Measurements from ENCODE around the gene ARHGEF26. TPM values are rescaled to one million over a fixed set of nuclear protein-coding genes. Genes with fewer than 3 reads are reported as not detected.

Gene ARHGEF26
- polyA plus RNA-seq, 4 donors, result 6.5 to 13.6 (median 9.0) TPM

GRCh38 chr3:154105218-154105975 lies 15.8 kb upstream of the ARHGEF26 start:
- WGBS, 3 donors, result 12 to 52% (median 40%) methylated on average over 4 of the region's 4 CpGs
- Histone ChIP-seq H3K27ac (ENCODE audit: low read depth in 1 of 3, low read length in 2 of 3) (peak overlapping the region in 2 of 3 donors; percentile 0 to 1), H3K4me3 (ENCODE audit: low read depth in 1 of 3, low read length in 3 of 3) (no peak overlapping the region), H3K27me3 (ENCODE audit: control insufficient read depth in 3 of 3, insufficient read depth in 3 of 3, low read length in 3 of 3) (no peaks in the 10 kb centered on the region), H3K9me3 (ENCODE audit: control insufficient read depth in 2 of 2, insufficient read depth in 1 of 2, low read depth in 1 of 2, low read length in 1 of 2) (no peaks in the 10 kb centered on the region), H3K4me1 (ENCODE audit: control insufficient read depth in 3 of 3, insufficient read depth in 2 of 3, low read depth in 1 of 3, low read length in 2 of 3) (peaks cover 0 to 5% (median 0%) of the 10 kb centered on the region in 3 donors), H3K36me3 (ENCODE audit: control insufficient read depth in 3 of 3, insufficient read depth in 2 of 3, low read depth in 1 of 3, low read length in 3 of 3) (no peaks in the 10 kb centered on the region)
- peak; percentile 44 for FAIRE-seq
- DNase-seq, result peak; percentile 15 to 94

GRCh38 chr3:154111365-154111935 lies 9.7 kb upstream of the ARHGEF26 start:
- H3K27ac ChIP-seq (ENCODE audit: low read depth in 1 of 3, low read length in 2 of 3), result no peak overlapping the region
- no peaks in the 10 kb centered on the region for H3K36me3 ChIP-seq (ENCODE audit: control insufficient read depth in 3 of 3, insufficient read depth in 2 of 3, low read depth in 1 of 3, low read length in 3 of 3)
- no peaks in the 10 kb centered on the region for H3K9me3 ChIP-seq (ENCODE audit: control insufficient read depth in 2 of 2, insufficient read depth in 1 of 2, low read depth in 1 of 2, low read length in 1 of 2)
- DNase-seq (no peak), FAIRE-seq (no peak)
- H3K4me1 ChIP-seq (ENCODE audit: control insufficient read depth in 3 of 3, insufficient read depth in 2 of 3, low read depth in 1 of 3, low read length in 2 of 3), result no peaks in the 10 kb centered on the region
- H3K4me3 ChIP-seq (ENCODE audit: low read depth in 1 of 3, low read length in 3 of 3), result no peak overlapping the region
- H3K27me3 ChIP-seq (ENCODE audit: control insufficient read depth in 3 of 3, insufficient read depth in 3 of 3, low read length in 3 of 3), result no peaks in the 10 kb centered on the region
- WGBS, 3 donors, result 76 to 86% (median 79%) methylated on average over 4 of the region's 4 CpGs

DNA sequence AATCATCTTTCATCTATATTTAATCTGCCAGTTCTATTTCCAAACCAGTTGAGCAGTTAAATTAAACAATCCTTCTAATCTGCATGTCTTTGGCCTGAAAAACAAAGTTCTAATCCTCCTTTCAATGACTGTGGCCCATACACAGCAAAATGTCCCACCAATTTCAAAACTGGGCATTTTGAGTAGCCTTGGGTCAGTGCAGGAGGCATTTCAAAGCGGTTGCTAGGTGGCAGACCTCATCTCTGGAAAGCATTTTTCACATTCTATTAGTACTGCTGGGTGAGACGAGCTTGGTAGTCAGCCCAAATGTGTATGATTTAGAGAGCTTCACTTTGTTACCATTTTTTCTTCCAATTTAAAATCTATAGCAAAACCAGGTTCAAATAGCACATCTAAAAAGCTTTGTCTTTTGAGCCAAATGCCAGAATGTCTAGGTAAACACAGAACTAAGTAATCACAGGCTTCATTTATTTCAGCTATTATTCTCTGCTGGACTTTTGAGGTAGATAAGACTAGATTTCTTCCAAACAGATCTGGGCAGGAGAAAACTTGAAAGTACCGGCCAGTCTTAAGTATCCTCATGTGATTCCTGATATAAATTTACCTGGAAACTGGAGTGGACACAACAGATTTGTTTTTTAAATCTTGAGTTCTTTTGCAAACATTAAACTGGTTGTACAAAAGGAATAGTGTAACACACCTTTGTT lies 8.9 kb upstream of the ARHGEF26 start:
- FAIRE-seq, result no peak

DNA sequence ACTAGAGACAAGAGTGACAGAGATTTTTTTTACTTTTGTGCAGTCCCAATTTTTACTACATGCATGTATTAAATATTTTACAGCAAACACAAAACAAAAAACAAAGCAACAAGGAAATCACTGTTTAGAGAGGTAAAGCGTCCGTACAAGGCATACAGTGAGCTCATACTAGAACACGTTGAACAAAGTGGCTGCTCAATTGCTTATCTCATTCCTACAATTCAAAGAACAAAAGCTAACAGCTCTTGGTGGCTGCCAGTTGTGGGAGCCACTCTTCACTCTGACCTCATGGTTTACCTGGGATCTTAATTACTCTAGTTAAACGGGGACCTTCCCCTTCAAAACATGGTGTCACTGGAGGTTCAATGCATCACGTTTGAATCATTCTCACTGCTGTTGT lies 7.6 kb upstream of the ARHGEF26 start:
- whole genome bisulfite sequencing, 3 donors, result 35 to 60% (median 41%) methylated on average over 5 of the region's 5 CpGs
- Histone ChIP-seq H3K27ac (ENCODE audit: low read depth in 1 of 3, low read length in 2 of 3) (no peak overlapping the region), H3K4me1 (ENCODE audit: control insufficient read depth in 3 of 3, insufficient read depth in 2 of 3, low read depth in 1 of 3, low read length in 2 of 3) (no peaks in the 10 kb centered on the region), H3K27me3 (ENCODE audit: control insufficient read depth in 3 of 3, insufficient read depth in 3 of 3, low read length in 3 of 3) (no peaks in the 10 kb centered on the region), H3K36me3 (ENCODE audit: control insufficient read depth in 3 of 3, insufficient read depth in 2 of 3, low read depth in 1 of 3, low read length in 3 of 3) (no peaks in the 10 kb centered on the region), H3K4me3 (ENCODE audit: low read depth in 1 of 3, low read length in 3 of 3) (no peak overlapping the region), H3K9me3 (ENCODE audit: control insufficient read depth in 2 of 2, insufficient read depth in 1 of 2, low read depth in 1 of 2, low read length in 1 of 2) (no peaks in the 10 kb centered on the region)
- DNase-seq (no peak), FAIRE-seq (no peak)

More for the DNA sequence above, 8.9 kb upstream of the ARHGEF26 start:
- Histone ChIP-seq H3K9me3 (ENCODE audit: control insufficient read depth in 2 of 2, insufficient read depth in 1 of 2, low read depth in 1 of 2, low read length in 1 of 2) (no peaks in the 10 kb centered on the region), H3K36me3 (ENCODE audit: control insufficient read depth in 3 of 3, insufficient read depth in 2 of 3, low read depth in 1 of 3, low read length in 3 of 3) (no peaks in the 10 kb centered on the region), H3K4me3 (ENCODE audit: low read depth in 1 of 3, low read length in 3 of 3) (no peak overlapping the region), H3K27me3 (ENCODE audit: control insufficient read depth in 3 of 3, insufficient read depth in 3 of 3, low read length in 3 of 3) (no peaks in the 10 kb centered on the region), H3K27ac (ENCODE audit: low read depth in 1 of 3, low read length in 2 of 3) (no peak overlapping the region), H3K4me1 (ENCODE audit: control insufficient read depth in 3 of 3, insufficient read depth in 2 of 3, low read depth in 1 of 3, low read length in 2 of 3) (no peaks in the 10 kb centered on the region)
- DNase-seq, result no peak
- 66 to 83% (median 82%) methylated on average over 3 of the region's 3 CpGs for WGBS, 3 donors

GRCh38 chr3:154115332-154115731 lies 5.9 kb upstream of the ARHGEF26 start:
- Histone ChIP-seq H3K27ac (ENCODE audit: low read depth in 1 of 3, low read length in 2 of 3) (no peak overlapping the region), H3K27me3 (ENCODE audit: control insufficient read depth in 3 of 3, insufficient read depth in 3 of 3, low read length in 3 of 3) (peaks cover 0 to 2% (median 0%) of the 10 kb centered on the region in 3 donors), H3K4me3 (ENCODE audit: low read depth in 1 of 3, low read length in 3 of 3) (no peak overlapping the region), H3K4me1 (ENCODE audit: control insufficient read depth in 3 of 3, insufficient read depth in 2 of 3, low read depth in 1 of 3, low read length in 2 of 3) (no peaks in the 10 kb centered on the region), H3K36me3 (ENCODE audit: control insufficient read depth in 3 of 3, insufficient read depth in 2 of 3, low read depth in 1 of 3, low read length in 3 of 3) (no peaks in the 10 kb centered on the region), H3K9me3 (ENCODE audit: control insufficient read depth in 2 of 2, insufficient read depth in 1 of 2, low read depth in 1 of 2, low read length in 1 of 2) (no peaks in the 10 kb centered on the region)
- DNase-seq (no peak), FAIRE-seq (no peak)
- WGBS, 3 donors, result 81 to 90% (median 88%) methylated on average over 2 of the region's 2 CpGs

DNA sequence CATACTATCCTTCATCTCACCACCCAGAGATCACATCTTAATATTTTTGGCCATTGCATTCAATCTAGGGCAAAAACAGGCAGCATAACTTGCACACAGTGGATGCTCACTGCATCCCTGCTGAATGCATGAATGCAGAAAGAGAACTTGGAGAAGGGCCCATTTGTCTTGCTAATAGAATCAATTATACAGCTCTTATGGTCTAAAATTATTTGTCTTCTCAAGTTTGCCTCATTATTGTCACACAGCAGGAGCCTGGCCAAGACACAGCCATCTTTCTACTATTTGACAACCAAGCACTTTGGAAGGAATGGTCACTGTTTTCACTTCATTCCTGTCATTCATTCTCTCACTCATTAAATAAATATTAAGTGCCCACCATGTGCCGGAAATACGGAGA lies 1.2 kb upstream of the ARHGEF26 start:
- DNase-seq (no peak), FAIRE-seq (no peak)
- Histone ChIP-seq H3K4me3 (ENCODE audit: low read depth in 1 of 3, low read length in 3 of 3) (no peak overlapping the region), H3K36me3 (ENCODE audit: control insufficient read depth in 3 of 3, insufficient read depth in 2 of 3, low read depth in 1 of 3, low read length in 3 of 3) (no peaks in the 10 kb centered on the region), H3K27me3 (ENCODE audit: control insufficient read depth in 3 of 3, insufficient read depth in 3 of 3, low read length in 3 of 3) (peaks cover 0 to 14% (median 4%) of the 10 kb centered on the region in 3 donors), H3K9me3 (ENCODE audit: control insufficient read depth in 2 of 2, insufficient read depth in 1 of 2, low read depth in 1 of 2, low read length in 1 of 2) (no peaks in the 10 kb centered on the region), H3K4me1 (ENCODE audit: control insufficient read depth in 3 of 3, insufficient read depth in 2 of 3, low read depth in 1 of 3, low read length in 2 of 3) (peaks cover 0 to 6% (median 0%) of the 10 kb centered on the region in 3 donors), H3K27ac (ENCODE audit: low read depth in 1 of 3, low read length in 2 of 3) (no peak overlapping the region)
- 50 to 71% (median 57%) methylated on average over 2 of the region's 2 CpGs for WGBS, 3 donors

DNA sequence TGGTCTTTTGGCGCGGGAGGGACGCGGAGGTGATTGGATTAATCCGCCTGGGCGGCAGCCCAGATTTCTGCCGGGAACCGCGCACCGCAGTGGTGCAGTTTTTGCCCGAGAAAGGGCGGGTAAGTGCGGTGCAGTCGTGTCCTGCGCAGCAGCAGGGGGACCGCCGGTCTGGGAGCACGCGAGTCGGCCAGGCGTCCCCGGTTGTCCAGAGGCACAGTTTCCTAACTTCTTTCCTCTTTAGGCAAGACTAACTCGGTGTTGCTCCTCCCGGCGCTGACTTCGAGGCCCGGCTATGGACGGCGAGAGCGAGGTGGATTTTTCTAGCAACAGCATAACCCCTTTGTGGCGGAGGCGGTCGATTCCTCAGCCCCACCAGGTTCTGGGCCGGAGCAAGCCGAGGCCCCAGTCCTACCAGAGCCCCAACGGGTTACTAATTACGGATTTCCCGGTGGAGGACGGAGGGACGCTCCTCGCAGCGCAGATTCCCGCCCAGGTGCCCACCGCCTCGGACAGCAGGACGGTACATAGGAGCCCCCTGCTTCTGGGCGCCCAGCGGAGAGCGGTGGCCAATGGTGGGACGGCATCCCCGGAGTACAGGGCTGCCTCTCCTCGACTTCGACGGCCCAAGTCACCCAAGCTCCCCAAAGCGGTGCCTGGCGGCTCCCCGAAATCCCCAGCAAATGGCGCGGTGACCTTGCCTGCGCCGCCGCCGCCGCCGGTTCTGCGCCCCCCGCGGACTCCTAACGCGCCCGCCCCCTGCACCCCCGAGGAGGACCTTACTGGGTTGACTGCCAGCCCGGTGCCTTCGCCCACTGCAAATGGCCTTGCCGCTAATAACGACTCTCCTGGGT lies 736 bp downstream of the ARHGEF26 start:
- H3K36me3 ChIP-seq (ENCODE audit: control insufficient read depth in 3 of 3, insufficient read depth in 2 of 3, low read depth in 1 of 3, low read length in 3 of 3), result no peaks in the 10 kb centered on the region
- FAIRE-seq (no peak), DNase-seq (no peak)
- peak overlapping the region; percentile 58 to 92 (median 87) for H3K4me3 ChIP-seq (ENCODE audit: low read depth in 1 of 3, low read length in 3 of 3)
- peak overlapping the region in 2 of 3 donors; percentile 0 to 50 for H3K27ac ChIP-seq (ENCODE audit: low read depth in 1 of 3, low read length in 2 of 3)
- 0 to 1% (median 1%) methylated on average over 71 to 76 of the region's 76 CpGs for WGBS, 3 donors
- H3K9me3 ChIP-seq (ENCODE audit: control insufficient read depth in 2 of 2, insufficient read depth in 1 of 2, low read depth in 1 of 2, low read length in 1 of 2), result no peaks in the 10 kb centered on the region
- H3K27me3 ChIP-seq (ENCODE audit: control insufficient read depth in 3 of 3, insufficient read depth in 3 of 3, low read length in 3 of 3), result peaks cover 0 to 14% (median 4%) of the 10 kb centered on the region in 3 donors
- peaks cover 0 to 13% (median 5%) of the 10 kb centered on the region in 3 donors for H3K4me1 ChIP-seq (ENCODE audit: control insufficient read depth in 3 of 3, insufficient read depth in 2 of 3, low read depth in 1 of 3, low read length in 2 of 3)

GRCh38 chr3:154122552-154122911 lies 1.3 kb downstream of the ARHGEF26 start:
- H3K9me3 ChIP-seq (ENCODE audit: control insufficient read depth in 2 of 2, insufficient read depth in 1 of 2, low read depth in 1 of 2, low read length in 1 of 2), result no peaks in the 10 kb centered on the region
- FAIRE-seq (no peak), DNase-seq (no peak)
- H3K27me3 ChIP-seq (ENCODE audit: control insufficient read depth in 3 of 3, insufficient read depth in 3 of 3, low read length in 3 of 3), result peaks cover 0 to 14% (median 4%) of the 10 kb centered on the region in 3 donors
- peak overlapping the region in 2 of 3 donors; percentile 1 to 17 for H3K27ac ChIP-seq (ENCODE audit: low read depth in 1 of 3, low read length in 2 of 3)
- H3K36me3 ChIP-seq (ENCODE audit: control insufficient read depth in 3 of 3, insufficient read depth in 2 of 3, low read depth in 1 of 3, low read length in 3 of 3), result no peaks in the 10 kb centered on the region
- 2 to 8% (median 5%) methylated on average over 18 of the region's 18 CpGs for WGBS, 3 donors
- H3K4me3 ChIP-seq (ENCODE audit: low read depth in 1 of 3, low read length in 3 of 3), result peak overlapping the region; percentile 58 to 92 (median 87)
- peaks cover 0 to 13% (median 5%) of the 10 kb centered on the region in 3 donors for H3K4me1 ChIP-seq (ENCODE audit: control insufficient read depth in 3 of 3, insufficient read depth in 2 of 3, low read depth in 1 of 3, low read length in 2 of 3)
